ENCODE data around the gene C5AR1.
A peak's percentile ranks its signal among the peaks of the same experiment; 100 is the strongest.
"Not testable (repeated sequence)": the region's sequence is repeated elsewhere in the genome, so short reads cannot be mapped to it uniquely, and the experiment has no call there.

The C5AR1 gene

GRCh38 chr19:47309608-47310007, at the start of gene C5AR1:
Gene C5AR1 (plus strand): TSS chr19:47309861. CDS start chr19:47309896, 35 bp downstream.
- no peak for DNase-seq

DNA sequence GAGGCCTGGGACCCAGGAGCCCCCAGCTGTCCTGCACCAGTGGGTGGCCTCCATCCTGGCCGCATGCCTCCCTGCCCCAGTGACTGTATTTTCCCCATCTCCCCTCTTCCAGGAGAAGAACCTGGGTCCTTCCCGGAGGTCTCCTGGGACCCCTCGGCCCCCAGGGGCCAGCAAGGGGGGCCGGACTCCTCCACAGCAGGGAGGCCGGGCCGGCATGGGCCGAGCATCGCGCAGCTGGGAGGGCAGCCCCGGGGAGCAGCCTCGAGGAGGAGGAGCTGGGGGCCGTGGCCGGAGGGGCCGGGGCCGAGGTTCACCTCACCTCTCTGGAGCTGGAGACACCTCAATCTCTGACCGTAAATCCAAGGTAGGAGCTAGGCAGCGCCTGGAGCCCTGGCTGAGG, 49.2 kb upstream of the C5AR1 start:
- DNase-seq, result no peak

- DNase-seq, result not testable (repeated sequence)
These were observed 47.5 kb upstream of the C5AR1 start for GRCh38 chr19:47261946-47262793.

- no peak for DNase-seq
These were observed 45.0 kb upstream of the C5AR1 start for GRCh38 chr19:47264629-47265028.

DNA sequence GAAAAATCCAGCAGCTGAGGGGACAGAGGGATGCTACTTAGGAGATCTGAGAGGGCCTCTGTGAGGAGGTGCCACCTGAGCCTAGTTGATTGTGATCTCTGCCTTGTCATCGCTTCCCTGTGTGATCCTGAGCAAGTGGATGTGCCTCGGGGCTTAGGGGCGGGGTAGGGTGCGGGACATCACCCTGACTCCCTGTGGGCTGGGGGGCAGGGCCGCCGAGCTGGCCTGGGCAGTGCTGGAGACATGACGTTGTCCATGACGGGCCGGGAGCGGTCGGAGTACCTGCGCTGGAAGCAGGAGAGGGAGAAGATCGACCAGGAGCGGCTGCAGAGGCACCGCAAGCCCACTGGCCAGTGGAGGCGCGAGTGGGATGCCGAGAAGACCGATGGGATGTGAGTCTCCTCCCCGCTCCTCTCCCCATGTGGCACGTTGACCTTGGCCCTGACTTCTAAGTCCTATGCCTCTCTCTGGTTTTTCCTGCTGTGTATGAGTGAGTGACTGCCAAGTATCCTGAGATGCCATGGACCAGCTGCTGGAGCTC, 43.2 kb upstream of the C5AR1 start:
- no peak for DNase-seq

DNA sequence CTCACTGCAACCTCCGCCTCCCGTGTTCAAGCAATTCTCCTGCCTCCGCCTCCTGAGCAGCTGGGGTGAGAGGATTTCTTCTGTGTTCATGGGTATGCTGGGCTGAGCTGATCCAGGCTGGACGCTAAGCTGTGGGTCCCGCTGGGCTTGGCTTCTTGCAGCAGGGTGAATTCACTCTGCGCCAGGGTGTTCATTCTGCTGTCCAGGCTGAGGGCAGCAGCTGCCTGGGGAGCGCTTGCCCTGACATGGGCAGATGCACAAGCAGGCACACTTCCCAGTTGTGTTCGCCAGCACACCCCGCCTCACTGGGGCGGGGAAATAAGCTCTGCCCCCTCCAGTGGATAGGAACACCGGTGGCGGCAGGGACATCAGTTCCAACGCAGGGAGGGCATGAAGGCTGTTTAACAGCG, 42.3 kb upstream of the C5AR1 start:
- DNase-seq, result no peak

DNA sequence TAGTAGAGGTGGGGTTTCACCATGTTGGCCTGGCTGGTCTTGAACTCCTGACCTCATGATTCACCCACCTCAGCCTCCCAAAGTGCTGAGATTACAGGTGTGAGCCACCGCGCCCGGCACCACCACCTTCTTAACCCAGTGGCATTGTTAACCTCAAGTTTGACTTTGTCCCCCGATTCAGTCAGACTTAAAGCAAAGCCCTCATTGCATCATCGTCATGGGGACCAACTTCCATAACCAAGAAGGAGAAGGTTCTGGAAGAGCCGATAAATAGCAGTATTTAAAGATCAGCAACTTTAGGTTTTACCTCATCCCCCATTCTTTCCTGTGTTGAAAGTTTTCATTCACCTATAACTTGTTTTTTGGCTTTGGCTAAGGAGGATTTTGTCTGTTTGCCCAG, 41.6 kb upstream of the C5AR1 start:
- DNase-seq, result no peak

DNA sequence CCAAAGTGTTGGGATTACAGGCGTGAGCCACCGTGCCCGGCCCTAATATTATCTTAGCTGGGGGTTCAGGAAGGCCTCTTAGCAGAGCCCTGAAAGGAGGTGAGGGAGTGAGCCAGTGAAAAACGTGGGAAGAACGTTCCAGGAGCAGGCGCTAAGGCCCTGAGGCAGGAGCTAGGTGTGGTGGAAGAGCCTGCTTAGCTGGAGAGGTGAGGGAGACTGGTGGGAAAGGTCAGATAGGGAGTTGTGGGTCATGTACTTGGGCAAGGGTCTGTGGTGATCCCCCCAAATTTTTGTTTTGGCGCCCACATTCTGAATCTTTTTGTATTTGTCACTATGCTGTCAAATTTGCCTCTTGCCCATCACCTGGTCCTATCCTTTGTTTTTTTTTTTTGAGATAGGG, 40.1 kb upstream of the C5AR1 start:
- no peak for DNase-seq

GRCh38 chr19:47270408-47270807, 39.3 kb upstream of the C5AR1 start:
- DNase-seq, result no peak

- no peak for DNase-seq
These were observed 37.7 kb upstream of the C5AR1 start for GRCh38 chr19:47271949-47272348.

DNA sequence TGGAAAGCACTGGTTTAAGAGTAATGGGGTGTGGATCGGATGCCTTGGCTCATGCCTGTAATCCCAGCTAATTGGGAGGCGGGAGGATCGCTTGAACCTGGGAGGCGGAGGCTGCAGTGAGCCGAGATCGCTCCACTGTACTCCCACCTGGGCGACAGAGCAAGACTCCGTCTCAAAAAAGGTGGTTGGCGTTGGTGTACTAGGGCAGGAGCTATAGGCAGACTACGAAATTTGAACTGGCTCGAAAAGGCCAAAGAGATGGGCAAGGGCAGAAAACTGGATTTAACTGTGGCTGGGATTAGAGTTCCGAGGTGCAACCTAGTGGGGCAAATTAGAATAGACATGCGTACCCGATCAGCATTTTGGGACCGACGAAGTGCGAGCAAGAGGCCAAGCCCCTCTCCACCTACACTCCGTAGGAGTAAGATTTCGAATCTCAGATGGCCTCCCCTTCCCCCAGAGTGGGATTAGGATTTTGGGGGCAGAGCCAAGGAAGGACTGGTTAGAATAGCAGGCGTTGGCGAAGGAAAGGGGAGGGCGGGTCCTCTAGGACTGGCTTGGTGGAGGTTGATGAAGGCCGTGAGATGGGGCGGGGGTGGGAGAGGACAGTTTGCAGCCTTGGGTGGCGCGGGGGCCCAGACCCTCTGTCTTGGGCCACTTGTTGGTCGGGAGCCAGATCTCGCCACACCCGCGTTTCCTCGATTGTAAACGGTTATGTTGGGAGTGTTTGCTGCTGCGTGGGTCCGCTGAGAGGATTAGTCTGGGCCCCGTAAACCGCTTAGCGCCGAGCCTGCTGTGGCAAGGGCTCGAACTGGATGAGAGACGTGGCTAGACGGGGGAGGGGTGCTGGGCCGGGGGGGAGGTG, 37.0 kb upstream of the C5AR1 start:
- no peak for DNase-seq

DNA sequence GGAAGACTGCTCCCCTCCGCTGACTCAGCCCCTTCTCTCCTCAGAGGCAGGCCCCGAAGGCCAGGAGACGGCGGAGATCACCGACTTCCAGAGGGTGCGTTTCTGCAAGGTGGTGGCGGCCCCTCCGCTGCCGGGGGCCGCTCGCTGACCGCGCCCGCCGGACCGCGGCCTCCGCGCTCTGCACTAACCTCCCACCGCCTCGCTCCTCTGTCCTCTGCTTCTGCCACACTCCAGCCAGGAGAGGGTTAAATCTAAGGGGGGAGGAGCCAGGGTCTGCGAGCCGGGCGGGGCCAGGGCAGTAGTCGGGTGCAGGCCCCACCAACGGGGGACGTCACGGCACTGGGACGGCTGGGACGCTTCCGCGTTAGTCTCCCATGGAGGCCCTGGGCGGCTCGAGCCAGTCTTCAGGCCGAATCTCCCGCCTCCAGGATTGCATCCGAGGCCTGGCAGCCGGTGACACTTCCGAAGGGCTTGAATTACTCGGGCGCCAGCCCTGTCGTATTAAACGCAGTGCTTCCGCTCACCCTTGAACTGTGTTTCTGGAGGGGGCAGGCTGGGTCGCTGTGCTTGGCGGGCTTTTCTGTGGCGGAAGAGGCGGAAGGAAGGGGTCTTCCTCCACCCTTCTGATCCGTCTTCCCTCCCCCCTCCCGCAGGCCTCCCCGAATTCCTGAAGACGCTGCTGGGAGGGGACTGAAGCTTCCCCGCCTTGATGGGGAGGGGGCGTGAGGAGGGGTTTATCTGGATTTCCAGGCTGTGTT, 36.2 kb upstream of the C5AR1 start:
- DNase-seq, result peak; percentile 81

DNA sequence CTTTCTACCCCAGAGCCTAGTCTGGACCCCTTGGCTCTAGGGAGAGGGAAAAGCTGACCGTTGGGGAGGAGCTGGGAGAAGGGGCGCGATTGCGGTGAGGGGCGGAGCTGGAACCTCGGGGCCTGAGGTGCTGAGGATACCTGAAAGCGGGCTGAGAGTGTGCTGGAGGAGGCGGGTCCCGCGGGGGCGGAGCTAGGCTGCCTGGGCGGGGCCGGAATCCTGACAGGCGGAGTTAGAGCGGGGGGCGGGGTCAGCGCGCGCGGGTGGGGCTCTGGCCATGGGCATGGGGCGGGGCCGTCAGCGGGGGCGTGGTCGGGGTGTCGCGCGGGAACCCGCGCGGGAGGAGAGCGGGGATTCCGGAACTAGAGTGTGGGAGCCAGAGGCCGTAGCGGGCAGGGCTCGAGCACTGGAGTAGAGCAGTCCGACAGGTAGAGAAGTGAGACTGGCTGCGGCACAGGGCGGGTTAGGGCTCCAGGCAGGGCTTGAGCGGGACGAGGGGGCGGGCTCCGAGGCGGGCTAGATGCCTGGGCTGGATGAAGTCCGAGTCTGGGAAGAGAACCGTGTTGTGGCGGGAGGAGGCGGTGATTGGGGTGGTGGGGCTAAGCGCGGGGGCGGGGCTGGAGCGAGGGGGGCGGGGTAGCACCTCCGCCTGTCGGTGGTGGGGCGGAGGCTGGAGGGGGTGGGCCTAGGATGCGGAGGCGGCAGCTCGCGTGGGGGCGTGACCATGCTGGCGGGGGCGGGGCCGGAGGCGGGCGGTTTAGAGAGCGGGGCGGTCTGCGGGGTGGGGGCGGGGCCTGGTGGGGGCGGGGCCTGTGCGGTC, 35.4 kb upstream of the C5AR1 start, which contains the start of gene INAFM1:
Gene INAFM1 (plus strand): TSS at position 815 of the 820 bp plus-strand sequence. CDS start 35 bp downstream, outside the sequence.
- peak; percentile 100 for DNase-seq

DNA sequence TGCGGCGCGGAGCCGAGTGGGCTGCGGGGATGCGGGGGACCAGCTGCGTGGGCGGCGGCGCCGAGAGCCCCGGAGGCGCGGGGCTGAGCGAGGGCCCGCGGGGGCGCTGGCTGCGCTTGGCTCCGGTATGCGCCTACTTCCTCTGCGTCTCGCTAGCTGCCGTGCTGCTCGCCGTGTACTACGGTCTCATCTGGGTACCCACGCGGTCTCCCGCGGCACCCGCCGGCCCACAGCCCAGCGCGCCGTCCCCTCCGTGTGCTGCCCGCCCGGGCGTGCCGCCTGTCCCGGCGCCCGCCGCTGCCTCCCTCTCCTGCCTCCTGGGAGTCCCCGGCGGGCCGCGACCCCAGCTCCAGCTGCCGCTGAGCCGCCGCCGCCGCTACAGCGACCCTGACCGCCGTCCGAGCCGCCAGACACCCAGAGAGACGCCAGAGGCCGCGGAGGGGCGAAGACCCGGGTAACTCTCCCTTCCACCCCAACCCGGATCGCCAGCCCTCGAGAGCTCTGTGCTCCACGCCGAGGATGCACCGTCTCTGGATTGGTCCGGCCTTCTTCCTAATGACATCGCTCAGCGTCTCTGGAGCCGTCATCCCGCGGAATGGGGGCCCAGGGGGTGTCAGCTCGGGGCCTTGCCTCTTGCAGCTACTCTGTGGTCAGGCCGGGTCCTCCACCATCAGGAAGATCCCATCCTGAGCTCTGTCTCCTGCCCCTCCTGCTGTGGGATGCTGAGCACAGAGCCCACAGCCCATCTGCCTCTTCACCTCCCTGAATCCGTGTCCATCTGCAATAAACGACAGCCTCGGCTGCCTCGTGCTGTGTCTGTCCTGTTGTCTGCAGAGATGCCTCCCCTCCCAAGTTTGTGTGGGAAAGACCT, 34.5 kb upstream of the C5AR1 start:
- no peak for DNase-seq

GRCh38 chr19:47275791-47276461, 33.7 kb upstream of the C5AR1 start:
- no peak for DNase-seq

DNA sequence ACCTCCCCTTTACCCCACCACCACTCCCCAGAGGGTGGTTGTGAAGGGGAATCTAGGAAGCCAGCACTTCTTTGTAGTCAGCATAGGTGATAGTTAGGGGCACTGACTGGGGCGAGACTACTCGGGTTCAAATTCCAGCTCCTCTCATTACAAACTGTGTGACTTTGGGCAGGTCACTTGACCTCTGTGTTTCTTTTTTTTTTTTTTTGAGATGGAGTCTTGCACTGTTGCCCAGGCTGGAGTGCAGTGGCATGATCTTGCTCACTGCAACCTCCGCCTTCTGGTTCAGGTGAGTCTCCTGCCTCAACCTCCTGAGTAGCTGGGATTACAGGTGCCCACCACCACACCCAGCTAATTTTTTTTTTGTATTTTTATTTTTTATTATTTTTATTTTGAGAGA, 33.1 kb upstream of the C5AR1 start:
- DNase-seq, result not testable (repeated sequence)

DNA sequence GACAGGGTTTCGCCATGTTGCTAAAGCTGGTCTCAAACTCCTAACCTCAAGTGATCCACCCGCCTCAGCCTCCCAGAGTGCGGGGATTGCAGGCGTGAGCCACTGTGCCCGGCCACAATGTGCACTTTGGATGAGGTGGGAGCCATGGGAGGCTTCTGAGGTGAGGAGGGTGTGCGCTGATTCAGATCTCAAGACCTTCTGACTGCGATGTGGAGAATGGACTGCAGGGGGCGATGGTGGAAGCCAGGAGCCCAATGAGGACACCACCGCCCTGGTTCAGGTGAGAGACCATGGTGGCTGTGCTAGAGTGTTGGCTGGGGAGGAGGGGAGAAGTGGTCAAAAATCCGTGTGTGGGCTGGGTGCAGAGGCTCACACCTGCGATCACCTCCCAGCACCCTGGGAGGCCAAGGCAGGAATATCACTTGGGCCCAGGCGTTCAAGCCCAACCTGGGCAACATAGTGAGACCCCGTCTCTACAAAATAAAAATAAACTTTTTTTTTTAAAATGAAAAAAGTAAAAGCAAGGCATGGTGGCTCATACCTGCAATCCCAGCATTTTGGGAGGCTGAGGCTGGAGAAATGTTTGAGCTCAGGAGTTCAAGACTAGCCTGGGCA, 29.4 kb upstream of the C5AR1 start:
- DNase-seq, result peak; percentile 71

DNA sequence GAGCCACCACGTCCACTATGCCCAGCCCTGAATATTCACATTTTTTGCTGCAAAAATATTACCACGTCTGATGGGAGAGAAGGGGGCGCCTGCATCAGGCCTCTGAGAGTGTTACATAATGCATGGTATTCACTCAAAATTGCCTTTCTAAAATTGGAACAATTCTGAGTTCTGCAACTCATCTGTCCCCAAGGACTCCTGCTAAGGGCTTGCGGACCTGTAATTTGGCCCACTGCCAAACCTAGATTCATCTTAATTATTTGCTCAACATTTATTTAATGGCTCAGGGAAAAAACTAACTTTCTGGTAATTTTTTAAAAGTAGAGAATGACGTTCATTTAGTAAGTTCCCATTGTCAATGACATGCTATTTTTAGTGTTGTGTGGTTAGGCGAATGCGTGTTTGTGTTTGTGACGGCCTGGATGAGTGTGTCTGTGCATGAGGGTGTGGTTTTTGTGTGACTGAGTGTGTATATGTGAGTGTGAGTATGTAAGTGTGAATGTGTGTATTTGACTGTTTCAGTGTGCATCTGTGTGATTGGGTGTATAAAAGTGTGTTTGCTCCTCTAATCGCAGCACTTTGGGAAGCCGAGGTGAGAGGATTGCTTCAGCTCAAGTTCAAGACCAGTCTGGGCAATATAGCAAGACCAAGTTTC, 26.1 kb upstream of the C5AR1 start:
- DNase-seq, result no peak

GRCh38 chr19:47284324-47284899, 25.2 kb upstream of the C5AR1 start:
- no peak for DNase-seq

All from activated CD4-positive, CD25-positive, alpha-beta regulatory T cell treated with anti-CD3 and anti-CD28 coated beads, Interleukin-2, amount 50 U/mL, for 72 hours (primary cell).